ENCODE data around the gene HUS1B. TPM values are rescaled to one million over a fixed set of nuclear protein-coding genes. Genes with fewer than 3 reads are reported as not detected.

The HUS1B gene
- total RNA-seq, 1 donor from 2014 or later = 0.70 TPM

GRCh38 chr6:606829-607379, 50.0 kb downstream of the HUS1B start:
- Mint-ChIP-seq H3K27ac (ENCODE audit: unreplicated experiment) (no peak overlapping the region), H3K36me3 (ENCODE audit: low read depth) (peaks cover 31% of the 10 kb centered on the region), H3K4me3 (ENCODE audit: unreplicated experiment) (no peak overlapping the region), H3K4me1 (ENCODE audit: low read depth) (peaks cover 11% of the 10 kb centered on the region), H3K27me3 (ENCODE audit: low read depth) (no peaks in the 10 kb centered on the region), H3K9me3 (ENCODE audit: low read depth) (no peaks in the 10 kb centered on the region)
- no peak for TF ChIP-seq CTCF (IDR thresholded peaks at IDR 0.05)
- DNase-seq (ENCODE audit: low spot score) = no peak

Other genes starting within 250 kb of the HUS1B start
- 27.5 to 32.3 TPM (median 28.0 TPM) in 3 replicates for gene EXOC2, start 36.0 kb upstream of the HUS1B start, total RNA-seq

Data from chondrocyte (in vitro differentiated cells).